Frontal cortex (tissue), 4 donors: Measurements from ENCODE around the gene WDR1. TPM values are rescaled to one million over a fixed set of nuclear protein-coding genes. Genes with fewer than 3 reads are reported as not detected.
"Not testable (repeated sequence)": the region's sequence is repeated elsewhere in the genome, so short reads cannot be mapped to it uniquely, and the experiment has no call there.

Source experiments
- DNase-seq, 2 donors: peaks; one replicate each; pipeline ENCODE4 v3.0.0; 2012; ENCODE audit warnings: low spot score in 2 of 2
- FAIRE-seq: peaks from 2 replicates; lab custom pipeline; 2012; peaks lifted over from hg19 to GRCh38; lab: Jason Lieb, UNC
- total RNA-seq: library from RNA; depleted of rRNA; stranded (reverse); fragments of >200 nt; gene quantifications from one replicate; pipeline ENCODE4 v1.2.3, GENCODE V29; 2014
- donor health status: control.
- donor health status: control.
- donor health status: control.

The WDR1 gene
- total RNA-seq, 1 donor from 2014 or later = 83.2 TPM

GRCh38 chr4:10135260-10135659 is 18.7 kb upstream of the WDR1 start:
- FAIRE-seq (no peak), DNase-seq (no peak)

- no peak for FAIRE-seq
- DNase-seq = no peak
Observed at GRCh38 chr4:10134141-10134540, 17.5 kb upstream of the WDR1 start.

- FAIRE-seq (no peak), DNase-seq (no peak)
Observed at GRCh38 chr4:10131202-10131601, 14.6 kb upstream of the WDR1 start.

GRCh38 chr4:10130178-10130888 is 13.7 kb upstream of the WDR1 start:
- FAIRE-seq = no peak
- DNase-seq = no peak

- DNase-seq (no peak), FAIRE-seq (no peak)
Observed at GRCh38 chr4:10129196-10130177, 12.9 kb upstream of the WDR1 start.

GRCh38 chr4:10128761-10129160 is 12.2 kb upstream of the WDR1 start:
- no peak for DNase-seq
- no peak for FAIRE-seq

GRCh38 chr4:10127531-10127930 is 10.9 kb upstream of the WDR1 start:
- not testable (repeated sequence) for DNase-seq, FAIRE-seq

- FAIRE-seq (no peak), DNase-seq (no peak)
Observed at GRCh38 chr4:10124167-10124930, 7.8 kb upstream of the WDR1 start.

GRCh38 chr4:10123227-10124101 is 6.9 kb upstream of the WDR1 start:
- no peak for FAIRE-seq
- DNase-seq = no peak

GRCh38 chr4:10122236-10122932 is 5.8 kb upstream of the WDR1 start:
- FAIRE-seq = no peak
- DNase-seq = no peak

- no peak for FAIRE-seq
Observed at GRCh38 chr4:10121568-10122208, 5.1 kb upstream of the WDR1 start.

GRCh38 chr4:10120943-10121567 is 4.5 kb upstream of the WDR1 start:
- FAIRE-seq = no peak

More at GRCh38 chr4:10121568-10122208, 5.1 kb upstream of the WDR1 start:
- no peak for DNase-seq

GRCh38 chr4:10119773-10120172 is 3.2 kb upstream of the WDR1 start:
- no peak for FAIRE-seq
- DNase-seq = no peak

More at GRCh38 chr4:10120943-10121567, 4.5 kb upstream of the WDR1 start:
- no peak for DNase-seq

GRCh38 chr4:10119278-10119677 is 2.7 kb upstream of the WDR1 start:
- no peak for DNase-seq
- no peak for FAIRE-seq

- FAIRE-seq (no peak), DNase-seq (no peak)
Observed at GRCh38 chr4:10118048-10119004, 1.7 kb upstream of the WDR1 start.

- DNase-seq (no peak), FAIRE-seq (no peak)
Observed at GRCh38 chr4:10117359-10118047, 904 bp upstream of the WDR1 start.
